Heart left ventricle (tissue), 16 donors: ENCODE results near the gene TBRG4. TPM values are rescaled to one million over a fixed set of nuclear protein-coding genes. Genes with fewer than 3 reads are reported as not detected.

ENCODE experiments used
- ATAC-seq, 4 donors: fragments of 200-7000 bp; cut with Tn5 transposase; one replicate each; pipeline ENCODE4 v1.9.1; 2020 to 2022; ENCODE audit warnings: moderate library complexity in 4 of 4, mild to moderate bottlenecking in 3 of 4, moderate number of reproducible peaks in 1 of 4
- DNase-seq, 5 donors: peaks; one replicate each; pipeline ENCODE4 v3.0.0-alpha.2; 2020
- H3K27ac ChIP-seq, 12 donors: fragments of 200-600 bp; sonication (generic) in 4 of 12; one replicate each; pipeline versions ENCODE4 v1.5.0 to v1.8.0; 2016 to 2022; ENCODE audit warnings: mild to moderate bottlenecking in 2 of 12
- H3K27me3 ChIP-seq, 9 donors: fragments of 200-600 bp; sonication (generic) in 2 of 9; one replicate each; pipeline versions ENCODE4 v1.5.1 to v1.8.0; 2016 to 2022; ENCODE audit warnings: mild to moderate bottlenecking in 3 of 9
- H3K36me3 ChIP-seq, 9 donors: fragments of 200-600 bp; sonication (generic) in 2 of 9; one replicate each; pipeline versions ENCODE4 v1.5.0 to v1.8.0; 2018 to 2022; ENCODE audit warnings: mild to moderate bottlenecking in 2 of 9
- H3K4me1 ChIP-seq, 12 donors: fragments of 200-600 bp; sonication (generic) in 4 of 12; one replicate each; pipeline versions ENCODE4 v1.5.0 to v1.8.0; 2016 to 2022; ENCODE audit warnings: mild to moderate bottlenecking in 3 of 12
- H3K4me3 ChIP-seq, 12 donors: fragments of 200-600 bp; sonication (generic) in 4 of 12; one replicate each; pipeline versions ENCODE4 v1.5.0 to v1.8.0; 2017 to 2022; ENCODE audit warnings: mild to moderate bottlenecking in 9 of 12, moderate library complexity in 4 of 12
- H3K9me3 ChIP-seq, 12 donors: fragments of 200-600 bp; sonication (generic) in 4 of 12; one replicate each; pipeline versions ENCODE4 v1.5.0 to v1.8.0; 2016 to 2022; ENCODE audit warnings: mild to moderate bottlenecking in 1 of 12
- POLR2A ChIP-seq, 2 donors: fragments of 450-650 bp; IDR thresholded peaks; one replicate each; pipeline ENCODE4 v1.6.1; 2017; ENCODE audit warnings: antibody characterized with exemption in 2 of 2, mild to moderate bottlenecking in 2 of 2, moderate library complexity in 2 of 2
- whole genome bisulfite sequencing, 4 donors: extraction: QIAGEN DNeasy Blood & Tissue Kit in 2 of 4; methylation state at CpG; one replicate each; pipeline versions ENCODE4 v1.1.5 to v1.1.7; 2013 to 2018; 5-methylcytosine and 5-hydroxymethylcytosine counted together
- intact Hi-C, 10 donors: fragments of 100-400 bp; cut with DNase I; formaldehyde crosslinking; loops; one replicate each; pipeline versions ENCODE4 v1.11.1 to v1.14.2; 2022
- polyA plus RNA-seq, 2 donors: library from polyadenylated mRNA; stranded (reverse); fragments of 200-250 nt; gene quantifications; one replicate each; pipeline ENCODE4 v1.2.3, GENCODE V29; 2013
- total RNA-seq, 9 donors: library from RNA; depleted of rRNA in 2 of 9; stranded (reverse); fragments of >200 nt in 2 of 9; fragmentation: NEBNext Ultra II Directional in 3 of 9; extraction: Animal tissue kit (Norgen Biotek cat#: 25700) in 3 of 9; gene quantifications; one replicate each; pipeline versions ENCODE4 v1.1.0 to v1.2.4, GENCODE V29; 2016 to 2023
- TF ChIP-seq, protein P1 (sequence below), 12 donors: fragments of 200-600 bp; sonication (generic) in 4 of 12; IDR thresholded peaks; one replicate each; pipeline versions ENCODE4 v1.5.0 to v1.8.0; 2018 to 2022; ENCODE audit warnings: antibody characterized with exemption in 12 of 12, mild to moderate bottlenecking in 5 of 12
- donor health status: ischemic (EF 13 %, LVEDD 7.1; RV severe dilation, severe dysfunction).
- donor health status: healthy with polysubstance abuse.
- donor health status: DM: no; HTN: yes; CAD: no.
- donor health status: DM: no; HTN: no; CAD: no.
- donor health status: ischemic (EF 25% LVEDD 6.9; RV normal size, moderate dysfunction).
- donor health status: ischemic (EF 25% LVEDD 5.7; RV mildly dilated, moderate dysfunction).
- donor health status: healthy.
- donor health status: DM: yes; HTN: yes; CAD: no.
- donor health status: ischemic (EF 35%, LVEDD 5.7; RV mildly dilated, moderate dysfunction).
- donor health status: nonischemic (EF 11% LVEDD 7.7; RV severe dilation, severe dysfunction).
- donor health status: DM: yes; HTN: yes; CAD: no.
- donor health status: PGD.
- donor health status: ischemic (EF 29% LVEDD 5.4; RV normal size, mild dysfunction).
- donor health status: nonischemic (EF 23%, LVEDD 6.1; RV moderate dilation, normal function).

Gene TBRG4
- total and polyA plus RNA-seq, 11 donors: 58.0 to 125 (median 61.5) TPM

DNA sequence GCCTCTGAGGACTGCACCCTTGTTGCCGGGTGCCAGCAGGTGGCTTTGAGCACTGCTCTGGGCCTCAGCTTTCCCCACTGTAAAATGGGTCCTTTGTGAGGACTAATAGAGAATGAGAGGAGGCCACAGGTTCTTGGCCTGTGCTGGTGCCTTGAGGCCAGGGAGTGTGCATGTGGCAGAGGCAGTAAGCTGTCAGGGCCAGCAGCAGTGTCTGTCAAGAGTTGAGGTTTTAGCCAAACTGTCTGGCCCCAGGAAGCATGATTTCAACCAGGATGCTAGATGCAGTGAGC, 36.2 kb downstream of the TBRG4 start:
- no peak for TF ChIP-seq POLR2A (IDR thresholded peaks at IDR 0.05)
- TF ChIP-seq, protein P1, sequence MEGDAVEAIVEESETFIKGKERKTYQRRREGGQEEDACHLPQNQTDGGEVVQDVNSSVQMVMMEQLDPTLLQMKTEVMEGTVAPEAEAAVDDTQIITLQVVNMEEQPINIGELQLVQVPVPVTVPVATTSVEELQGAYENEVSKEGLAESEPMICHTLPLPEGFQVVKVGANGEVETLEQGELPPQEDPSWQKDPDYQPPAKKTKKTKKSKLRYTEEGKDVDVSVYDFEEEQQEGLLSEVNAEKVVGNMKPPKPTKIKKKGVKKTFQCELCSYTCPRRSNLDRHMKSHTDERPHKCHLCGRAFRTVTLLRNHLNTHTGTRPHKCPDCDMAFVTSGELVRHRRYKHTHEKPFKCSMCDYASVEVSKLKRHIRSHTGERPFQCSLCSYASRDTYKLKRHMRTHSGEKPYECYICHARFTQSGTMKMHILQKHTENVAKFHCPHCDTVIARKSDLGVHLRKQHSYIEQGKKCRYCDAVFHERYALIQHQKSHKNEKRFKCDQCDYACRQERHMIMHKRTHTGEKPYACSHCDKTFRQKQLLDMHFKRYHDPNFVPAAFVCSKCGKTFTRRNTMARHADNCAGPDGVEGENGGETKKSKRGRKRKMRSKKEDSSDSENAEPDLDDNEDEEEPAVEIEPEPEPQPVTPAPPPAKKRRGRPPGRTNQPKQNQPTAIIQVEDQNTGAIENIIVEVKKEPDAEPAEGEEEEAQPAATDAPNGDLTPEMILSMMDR (IDR thresholded peaks at IDR 0.05): no peak
- ATAC-seq (no peak), DNase-seq (no peak)
- no peak overlapping the region for H3K4me3 ChIP-seq
- no peaks in the 10 kb centered on the region for H3K9me3 ChIP-seq
- no peak overlapping the region for H3K27ac ChIP-seq
- no peaks in the 10 kb centered on the region for H3K27me3 ChIP-seq
- H3K4me1 ChIP-seq: peaks cover 0 to 9% (median 0%) of the 10 kb centered on the region in 12 donors
- WGBS, 4 donors: 95 to 100% (median 99%) methylated on average over 1 of the region's 1 CpG
- intact Hi-C loops: no loop called here
- H3K36me3 ChIP-seq: peaks cover 0 to 77% (median 72%) of the 10 kb centered on the region in 9 donors

DNA sequence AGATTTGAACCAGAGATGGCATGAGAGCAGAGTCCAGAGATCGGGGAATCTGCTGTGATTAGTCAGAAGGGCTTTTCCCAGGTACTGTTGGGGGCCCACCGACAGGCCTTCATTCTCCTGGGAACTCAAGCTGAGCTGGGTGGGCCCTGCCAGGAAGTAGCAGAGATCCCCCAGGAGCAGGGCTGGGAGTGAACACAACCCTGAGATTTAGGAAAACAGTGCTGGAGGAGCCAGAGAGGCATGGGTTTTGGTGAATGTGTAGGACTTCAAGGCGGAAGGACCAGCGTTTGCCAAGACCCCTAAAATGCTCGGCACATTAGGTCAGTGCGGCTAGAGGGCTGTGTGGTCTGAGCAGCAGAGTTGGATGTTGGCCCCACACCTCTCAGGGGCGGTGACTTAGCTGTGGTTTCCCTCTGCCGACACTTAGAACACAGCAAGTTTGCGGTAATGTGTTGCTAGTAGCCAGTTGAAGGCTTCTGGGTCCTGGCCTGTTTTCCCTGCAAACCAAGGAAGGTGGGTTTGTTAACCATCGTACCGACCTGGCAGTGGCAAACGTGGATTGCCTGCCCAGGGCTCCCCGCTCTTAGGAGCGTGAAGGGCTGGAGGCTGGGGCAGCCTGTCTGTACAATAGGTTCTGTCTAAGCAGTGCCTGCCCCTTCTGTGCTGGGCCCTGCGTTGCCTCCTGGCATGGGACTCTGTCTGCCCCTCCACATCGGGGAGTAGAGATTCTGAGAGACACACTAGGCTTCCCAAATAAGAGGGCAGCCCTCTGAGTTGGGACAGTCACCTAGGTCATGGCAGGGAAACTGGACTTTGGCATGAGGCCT, 36.8 kb downstream of the TBRG4 start:
- peaks cover 0 to 9% (median 0%) of the 10 kb centered on the region in 12 donors for H3K4me1 ChIP-seq
- intact Hi-C loops: loop anchor here in 1 of 10 donors (5.0 kb wide), 1 partner anchor 42 kb away; no protein-coding TSS in a partner anchor
- no peak overlapping the region for H3K4me3 ChIP-seq
- no peak overlapping the region for H3K27ac ChIP-seq
- 90 to 93% (median 91%) methylated on average over 16 of the region's 16 CpGs for WGBS, 4 donors
- ATAC-seq: no peak
- no peaks in the 10 kb centered on the region for H3K27me3 ChIP-seq
- peaks cover 0 to 82% (median 77%) of the 10 kb centered on the region in 9 donors for H3K36me3 ChIP-seq
- TF ChIP-seq POLR2A (IDR thresholded peaks at IDR 0.05): no peak
- TF ChIP-seq, protein P1 (IDR thresholded peaks at IDR 0.05): no peak
- H3K9me3 ChIP-seq: no peaks in the 10 kb centered on the region
- DNase-seq: no peak

DNA sequence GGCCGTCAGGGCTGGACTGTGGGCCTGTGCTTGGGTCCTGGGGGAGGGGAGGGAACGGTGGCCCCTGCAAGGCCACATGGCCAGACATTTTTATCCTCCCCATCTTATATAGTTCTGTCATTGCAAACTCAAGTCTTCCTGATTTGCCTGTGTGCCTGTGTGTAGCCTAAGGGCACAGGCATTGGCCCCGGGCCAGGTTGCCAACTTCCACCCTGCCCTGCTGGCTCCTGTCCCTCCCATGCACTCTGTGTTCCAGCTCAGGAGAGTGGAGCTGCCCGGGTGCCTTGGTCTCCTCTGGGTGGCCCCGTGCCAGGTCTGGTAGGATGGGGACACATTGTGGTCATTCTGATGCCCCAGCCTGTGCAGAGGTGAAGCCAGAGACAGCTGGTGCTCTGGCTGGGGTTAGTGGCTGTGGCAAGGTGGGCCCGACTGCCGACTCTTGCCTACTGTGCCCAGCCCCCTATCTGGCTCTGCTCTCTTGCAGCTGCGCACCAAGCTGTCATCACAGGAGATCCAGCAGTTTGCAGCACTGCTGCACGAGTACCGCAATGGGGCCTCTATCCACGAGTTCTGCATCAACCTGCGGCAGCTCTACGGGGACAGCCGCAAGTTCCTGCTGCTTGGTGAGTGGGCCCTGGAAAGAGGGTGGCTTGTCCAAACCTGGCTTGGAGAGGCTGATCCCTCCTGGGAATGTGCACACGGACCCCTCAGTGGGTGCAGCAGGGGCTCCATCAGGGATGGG, 37.5 kb downstream of the TBRG4 start:
- DNase-seq (peak in 3 of 5 donors; percentile 65 to 77 (median 68)), ATAC-seq (peak; percentile 62 to 88 (median 78))
- H3K27ac ChIP-seq: no peak overlapping the region
- H3K36me3 ChIP-seq: peaks cover 0 to 90% (median 85%) of the 10 kb centered on the region in 9 donors
- intact Hi-C loops: loop anchor here in 1 of 10 donors (5.0 kb wide), 1 partner anchor 42 kb away; no protein-coding TSS in a partner anchor
- no peak overlapping the region for H3K4me3 ChIP-seq
- no peaks in the 10 kb centered on the region for H3K27me3 ChIP-seq
- no peaks in the 10 kb centered on the region for H3K9me3 ChIP-seq
- 72 to 89% (median 84%) methylated on average over 12 to 15 of the region's 15 CpGs for WGBS, 4 donors
- peaks cover 0 to 9% (median 0%) of the 10 kb centered on the region in 12 donors for H3K4me1 ChIP-seq
- no peak for TF ChIP-seq POLR2A (IDR thresholded peaks at IDR 0.05)
- TF ChIP-seq, protein P1 (IDR thresholded peaks at IDR 0.05): no peak
